NCI-H2081 treated with DMSO at 0.1 percent for 48 hours (cell line): Measurements from ENCODE around the gene TOB1.
"Not testable (repeated sequence)": the region's sequence is repeated elsewhere in the genome, so short reads cannot be mapped to it uniquely, and the experiment has no call there.

Experiments
- DNase-seq: peaks from one replicate; lab custom pipeline; 2025; lab: John Stamatoyannopoulos, UW

Gene TOB1

DNA sequence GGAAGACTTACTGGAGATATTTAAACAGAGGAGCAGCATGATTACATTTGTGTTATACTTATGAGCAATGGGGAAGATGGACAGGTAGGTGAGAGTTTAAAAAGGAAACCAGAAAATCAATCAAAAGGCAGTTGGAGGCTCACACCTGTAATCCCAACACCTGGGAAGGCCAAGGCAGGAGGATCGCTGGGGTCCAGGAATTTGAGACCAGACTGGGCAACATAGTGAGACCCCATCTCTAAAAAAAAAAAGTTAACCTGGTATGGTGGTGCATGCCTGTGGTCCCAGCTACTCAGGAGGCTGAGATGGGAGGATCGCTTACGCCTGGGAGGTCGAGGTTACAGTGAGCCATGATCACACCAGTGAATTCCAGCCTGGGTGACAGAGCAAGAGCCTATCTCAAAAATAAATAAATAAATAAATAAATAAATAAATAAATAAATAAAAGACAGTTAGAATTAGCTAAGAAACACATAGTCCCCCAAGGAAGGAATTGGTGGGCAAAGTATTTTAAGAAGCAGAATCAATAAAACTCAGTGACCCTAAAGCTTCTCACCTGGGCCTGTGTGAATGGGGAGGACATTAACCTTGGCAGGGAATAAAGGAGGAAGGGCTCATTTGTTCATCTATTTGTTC lies 32.3 kb upstream of the TOB1 start:
- no peak for DNase-seq

DNA sequence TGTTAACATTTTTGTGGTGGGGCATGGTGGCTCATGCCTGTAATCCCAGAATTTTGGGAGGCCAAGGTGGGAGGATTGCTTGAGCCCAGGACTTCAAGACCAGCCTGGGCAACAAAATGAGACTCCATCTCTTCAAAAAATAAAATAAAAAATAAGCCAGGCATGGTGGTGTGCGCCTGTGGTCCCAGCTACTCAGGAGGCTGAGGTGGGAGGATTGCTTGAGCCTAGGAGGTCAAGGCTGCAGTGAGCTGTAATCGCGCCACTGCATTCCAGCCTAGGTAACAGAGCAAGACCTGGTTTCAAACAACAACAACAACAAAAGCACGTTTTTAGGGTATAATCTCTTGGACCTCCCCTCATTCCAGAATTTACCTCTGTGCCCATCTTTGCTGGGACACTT lies 28.4 kb upstream of the TOB1 start:
- not testable (repeated sequence) for DNase-seq

DNA sequence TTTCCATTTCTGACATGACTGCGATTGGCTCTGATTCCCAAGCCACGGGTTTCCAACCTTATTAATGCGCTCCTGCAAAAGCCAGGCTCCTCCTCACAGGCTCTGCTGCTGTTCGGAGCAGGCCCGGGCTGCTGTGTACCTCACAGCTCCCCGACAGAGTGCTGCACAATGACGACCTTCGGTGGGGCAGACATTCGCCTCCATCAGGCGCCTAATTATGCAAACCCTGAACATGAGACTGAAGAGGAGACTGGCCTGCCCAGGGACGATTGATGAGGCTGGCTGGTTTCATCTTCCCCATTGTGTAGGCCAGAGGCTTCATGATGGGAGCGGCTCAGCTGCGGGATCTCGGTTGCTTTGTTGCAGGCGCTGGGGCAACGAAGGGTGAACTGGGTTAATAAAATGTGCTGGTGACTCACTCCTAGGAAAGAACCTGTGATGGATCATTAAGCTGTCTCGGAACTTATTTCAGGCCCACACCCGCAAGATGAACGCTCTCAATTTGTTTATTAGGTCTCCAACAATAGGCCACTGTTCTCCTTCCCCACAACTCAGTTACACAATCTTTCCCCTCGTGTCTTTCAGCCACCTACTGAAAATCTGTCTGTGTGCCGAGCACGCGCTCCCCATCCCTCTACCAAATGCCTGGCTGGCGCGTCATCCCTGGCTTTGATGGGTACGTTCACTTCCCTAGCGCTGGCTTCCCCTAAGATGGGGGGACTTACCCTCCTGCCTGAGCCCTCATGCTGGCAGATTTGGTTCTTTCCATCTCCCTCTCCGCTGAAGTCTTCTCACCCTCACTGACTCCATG lies 27.2 kb upstream of the TOB1 start:
- DNase-seq, result no peak

DNA sequence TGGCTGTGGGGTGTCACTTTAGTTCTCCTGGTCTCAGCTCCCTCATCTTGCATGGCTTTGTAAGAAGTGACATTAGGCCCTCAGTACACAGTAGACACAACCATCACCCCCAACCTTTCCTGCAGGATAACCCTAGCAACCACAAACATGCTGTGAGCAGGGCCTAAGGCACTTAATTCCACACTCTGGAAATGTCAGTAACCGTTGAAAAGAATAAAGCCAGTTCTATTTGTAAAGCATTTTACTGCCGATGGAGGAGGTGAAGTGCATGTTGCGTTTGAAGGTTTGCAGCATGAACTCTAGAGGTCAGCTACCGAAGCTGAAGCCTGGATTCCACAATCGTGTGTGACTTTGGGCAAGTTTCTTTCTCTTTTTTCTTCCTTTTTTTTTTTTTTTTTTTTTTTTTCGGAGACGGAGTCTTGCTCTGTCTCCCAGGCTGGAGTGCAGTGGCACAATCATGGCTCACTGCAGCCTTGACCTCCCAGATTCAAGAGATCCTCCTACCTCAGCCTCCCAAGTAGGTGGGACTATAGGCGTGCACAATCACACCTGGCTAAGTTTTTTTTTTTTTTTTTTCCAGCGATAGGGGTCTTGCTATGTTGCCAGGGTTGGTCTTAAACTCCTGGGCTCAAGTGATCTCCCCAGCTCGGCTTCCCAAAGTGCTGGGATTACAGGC lies 26.1 kb upstream of the TOB1 start:
- DNase-seq, result no peak

DNA sequence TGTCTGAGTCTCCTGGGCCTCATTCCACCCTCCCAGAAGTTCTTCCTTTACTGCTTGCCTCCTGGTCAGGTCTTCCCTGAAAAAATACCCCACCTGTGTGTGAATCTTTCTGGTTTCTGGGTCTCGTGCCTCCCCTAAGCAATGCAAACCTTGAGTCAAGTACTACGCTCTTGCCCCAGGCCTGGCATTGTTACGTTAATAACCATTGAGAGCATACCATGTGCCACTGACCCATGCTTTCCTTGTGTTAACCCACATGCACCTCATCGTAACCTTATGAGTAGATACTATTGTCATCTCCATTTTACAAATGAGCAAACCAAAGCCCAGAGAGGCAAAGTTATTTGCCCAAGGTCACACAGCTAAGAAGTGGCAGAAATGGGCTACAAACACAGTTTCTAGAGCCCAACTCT lies 25.4 kb upstream of the TOB1 start:
- no peak for DNase-seq

DNA sequence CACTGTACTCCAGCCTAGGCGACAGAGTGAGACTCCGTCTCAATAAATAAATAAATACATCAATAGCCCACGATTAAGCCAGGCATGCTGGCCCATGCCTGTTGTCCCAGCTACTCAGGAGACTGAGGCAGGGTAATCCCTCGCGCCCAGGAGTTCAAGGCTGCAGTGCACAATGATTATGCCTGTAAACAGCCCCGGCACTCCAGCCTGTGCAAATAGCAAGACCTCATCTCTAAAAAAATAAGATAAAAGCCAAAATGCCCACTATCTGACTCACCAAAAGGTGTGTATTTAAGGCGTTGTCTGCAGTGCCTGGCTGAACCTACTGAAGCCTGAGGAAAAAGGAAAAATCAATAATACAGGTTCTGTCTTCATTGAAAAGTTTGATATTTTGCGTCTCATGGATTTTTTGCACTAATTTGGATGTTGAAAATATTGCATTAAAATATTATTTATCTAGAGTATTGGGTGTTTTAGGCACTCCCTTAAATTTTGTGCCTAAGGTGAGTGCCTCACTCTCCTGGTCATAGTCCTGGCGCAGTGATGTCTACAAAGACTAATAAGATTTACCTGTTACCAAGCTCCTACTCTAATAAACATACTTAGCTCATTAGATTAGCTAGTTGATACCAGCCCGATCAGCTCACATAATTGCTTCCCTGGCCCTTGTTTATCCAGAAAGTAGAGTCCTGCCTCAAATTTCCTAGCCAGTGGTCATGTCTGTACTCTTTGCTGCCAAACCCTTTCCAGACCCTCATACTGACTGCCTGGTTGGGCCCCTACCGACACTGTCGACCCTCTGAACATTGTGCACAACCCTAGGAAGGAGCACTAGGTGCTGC lies 24.7 kb upstream of the TOB1 start:
- no peak for DNase-seq

DNA sequence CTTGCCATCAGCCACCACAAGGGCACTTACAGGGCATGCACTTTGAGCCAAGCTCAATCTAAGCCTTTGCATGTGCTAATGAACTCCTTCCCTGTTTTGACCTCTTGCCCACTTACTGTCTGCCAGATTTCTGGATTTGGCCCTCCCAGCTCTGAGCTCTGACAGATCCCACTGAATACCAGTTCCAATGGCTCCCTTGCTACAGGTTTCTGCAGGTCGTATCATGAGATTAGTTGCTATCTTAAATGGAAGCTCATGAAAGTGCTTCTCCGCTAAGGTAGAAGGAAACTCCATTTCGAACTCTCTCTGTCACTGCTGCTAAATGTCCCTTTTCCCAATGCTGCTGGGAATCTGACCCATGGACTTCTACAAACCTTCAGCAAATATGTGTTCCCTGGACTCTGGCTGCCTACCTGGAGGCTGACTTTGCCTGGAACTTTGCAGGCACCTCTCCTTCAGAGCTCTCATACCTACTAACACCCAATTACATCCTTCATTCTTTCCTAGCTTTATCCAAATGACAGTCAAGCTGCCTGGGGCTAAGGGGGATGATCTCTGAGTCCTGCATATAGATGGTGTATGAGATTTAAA lies 23.5 kb upstream of the TOB1 start:
- no peak for DNase-seq

DNA sequence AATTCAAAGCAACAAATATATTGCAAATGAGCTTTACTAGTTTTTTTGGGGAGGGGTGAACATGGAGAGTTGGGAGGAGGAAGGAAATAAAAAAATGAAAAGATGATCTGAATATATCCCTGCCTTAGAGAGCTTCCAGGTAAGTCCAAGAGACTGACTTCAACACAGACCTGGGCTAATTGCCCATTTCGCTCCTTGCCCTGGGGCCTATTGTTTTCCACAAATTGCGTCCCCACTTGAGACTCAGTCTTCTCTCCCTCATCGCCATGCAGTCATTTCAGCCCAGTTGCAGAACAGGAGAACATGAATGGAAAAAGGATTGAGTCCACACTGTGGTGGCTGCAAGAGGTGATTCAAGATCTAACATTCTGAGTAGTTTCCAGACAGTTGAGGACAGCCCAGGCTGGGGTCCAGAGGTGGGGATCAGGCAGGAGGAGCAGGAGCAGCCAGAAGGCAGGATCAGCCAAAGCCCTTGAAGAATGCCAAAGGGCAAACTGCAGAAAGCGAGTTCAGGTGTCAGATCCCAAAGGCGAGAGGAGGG lies 21.6 kb upstream of the TOB1 start:
- no peak for DNase-seq

DNA sequence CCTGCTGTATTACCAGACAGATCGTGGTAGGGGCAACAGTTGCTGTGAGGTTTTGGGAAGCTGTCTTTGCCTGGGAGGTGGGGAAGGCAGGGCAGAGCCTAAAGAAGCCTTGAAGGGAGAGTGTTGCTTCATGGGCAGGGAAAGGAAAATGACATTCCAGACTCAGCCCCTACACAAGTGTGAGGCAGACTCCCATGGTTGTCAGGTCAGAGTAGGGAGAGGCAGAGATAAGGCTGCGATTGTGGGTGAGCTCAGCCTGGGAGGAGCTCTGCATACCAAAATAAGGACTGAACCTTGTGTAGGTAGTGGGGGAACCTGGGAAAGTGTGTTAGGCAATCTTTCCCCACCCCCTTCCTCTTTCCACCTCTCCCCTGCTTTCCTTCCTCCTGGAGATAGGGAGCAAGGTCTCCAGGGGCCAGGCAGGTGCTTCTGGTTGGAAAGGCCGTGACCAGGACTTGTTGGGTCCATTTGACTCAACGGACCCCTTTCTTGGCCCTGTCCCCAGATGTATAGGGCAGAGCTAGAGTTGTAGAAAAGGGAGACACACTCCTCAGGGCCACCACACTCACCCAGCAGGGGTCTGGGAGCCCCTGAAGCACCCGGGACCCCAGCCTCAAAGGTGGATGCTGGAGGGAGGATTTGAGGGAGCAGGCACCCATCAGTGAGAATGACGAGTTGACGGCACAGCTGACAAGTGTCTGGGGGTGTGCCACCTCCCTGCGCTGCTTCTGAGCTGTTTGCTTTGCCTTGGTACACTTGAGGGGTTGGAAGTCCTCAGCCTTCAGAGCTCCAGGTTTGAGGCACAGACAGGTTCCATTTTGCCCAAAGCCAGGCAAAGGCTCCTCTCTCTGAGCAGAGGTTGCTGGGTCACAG lies 18.5 kb upstream of the TOB1 start:
- DNase-seq, result no peak

DNA sequence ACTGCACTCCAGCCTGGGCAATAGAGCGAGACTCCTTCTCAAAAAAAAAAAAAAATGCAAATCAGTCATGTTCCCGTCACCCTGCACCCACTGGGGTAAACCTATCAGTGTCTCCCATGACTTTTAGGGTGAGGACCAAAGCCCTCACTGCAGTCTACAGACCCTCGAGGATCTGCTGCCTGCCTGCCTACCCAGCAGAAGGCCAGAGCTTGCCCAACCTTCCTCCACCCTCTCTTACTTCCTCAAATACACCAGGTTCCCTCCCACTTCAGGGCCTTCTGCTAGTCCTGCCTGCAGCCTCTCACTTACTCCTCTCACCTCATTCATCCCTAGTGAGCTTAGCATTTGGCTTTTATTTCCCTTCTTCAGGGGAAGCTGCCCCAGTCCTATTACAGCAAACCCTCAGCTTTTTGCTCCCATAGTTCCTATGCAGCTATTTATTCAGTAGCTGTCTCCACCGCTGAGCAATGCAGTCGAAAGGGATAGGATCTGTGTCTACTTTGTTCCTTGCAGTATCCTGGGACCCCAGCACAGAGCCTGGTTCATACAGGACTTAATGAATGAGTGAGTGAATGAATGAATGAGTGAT lies 17.8 kb upstream of the TOB1 start:
- DNase-seq, result no peak

DNA sequence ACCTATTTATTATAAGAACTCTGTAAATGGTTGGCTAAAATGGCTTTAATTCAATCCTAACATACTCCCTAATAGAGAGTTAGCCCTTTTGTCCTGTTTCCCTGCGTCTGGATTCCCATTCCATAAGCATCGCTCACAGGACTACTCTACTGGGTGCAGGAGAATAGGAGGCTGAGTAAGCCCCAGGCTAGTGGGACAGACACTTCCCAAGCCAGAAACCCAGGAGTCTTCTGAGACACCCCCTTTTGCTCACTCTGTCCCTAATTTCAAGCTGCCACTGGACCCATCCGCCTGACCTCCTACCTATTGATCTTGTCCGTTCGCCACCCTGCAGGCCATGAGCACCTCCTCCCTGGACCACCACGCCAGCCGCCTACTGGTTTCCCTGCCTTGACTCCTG lies 16.7 kb upstream of the TOB1 start:
- DNase-seq, result no peak

DNA sequence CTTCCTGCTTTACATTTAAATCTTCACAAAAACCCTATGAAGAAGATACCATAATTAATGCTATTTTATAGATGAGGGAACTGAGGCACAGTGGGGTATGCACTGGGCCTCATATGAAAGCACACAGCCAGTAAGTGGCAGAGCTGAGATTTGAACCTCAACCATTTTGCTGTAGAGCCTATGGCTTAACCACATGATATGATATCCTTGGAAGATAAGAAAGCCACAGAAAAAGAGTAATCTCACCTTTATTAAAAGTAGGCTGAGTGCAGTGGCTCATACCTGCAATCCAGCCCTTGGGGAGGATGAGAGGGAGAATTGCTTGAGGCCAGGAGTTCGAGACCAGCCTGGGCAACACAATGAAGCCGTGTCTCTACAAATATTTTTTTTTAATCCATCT lies 15.0 kb upstream of the TOB1 start:
- DNase-seq, result no peak

DNA sequence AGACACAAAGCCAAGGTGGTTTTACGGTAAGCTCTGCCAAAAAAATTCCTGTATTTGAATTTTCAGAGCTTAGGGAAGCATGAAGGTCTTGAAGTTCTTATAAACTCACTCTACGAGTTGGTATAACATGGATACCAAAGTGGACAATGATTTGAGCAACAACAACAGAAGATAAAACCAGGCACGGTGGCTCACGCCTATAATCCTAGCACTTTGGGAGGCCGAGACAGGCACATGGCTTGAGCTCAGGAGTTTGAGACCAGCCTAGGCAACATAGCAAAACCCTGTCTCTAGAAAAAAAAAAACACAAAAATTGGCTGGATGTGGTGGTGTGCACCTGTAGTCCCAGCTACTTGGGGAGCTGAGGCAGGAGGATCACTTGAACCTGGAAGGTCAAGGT lies 12.9 kb upstream of the TOB1 start:
- no peak for DNase-seq

DNA sequence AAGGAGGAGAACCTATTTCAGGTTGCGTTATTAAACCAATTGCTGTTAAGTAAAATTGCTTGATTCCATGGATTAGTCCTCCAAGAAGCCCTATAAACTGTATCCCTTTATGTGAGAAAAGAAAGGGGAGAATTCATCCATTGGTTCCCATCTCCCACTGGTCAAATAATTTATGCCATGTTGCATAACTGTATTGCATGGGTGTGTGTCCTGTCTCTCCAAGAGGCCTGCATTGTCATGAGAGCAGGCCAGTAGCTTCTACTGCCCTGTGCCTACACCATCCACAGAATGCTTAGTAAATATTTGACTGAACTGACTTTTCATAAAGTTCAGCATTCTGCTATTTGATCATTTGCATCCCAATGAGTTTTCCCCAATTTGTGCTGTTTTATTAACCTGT lies 11.7 kb upstream of the TOB1 start:
- DNase-seq, result no peak

DNA sequence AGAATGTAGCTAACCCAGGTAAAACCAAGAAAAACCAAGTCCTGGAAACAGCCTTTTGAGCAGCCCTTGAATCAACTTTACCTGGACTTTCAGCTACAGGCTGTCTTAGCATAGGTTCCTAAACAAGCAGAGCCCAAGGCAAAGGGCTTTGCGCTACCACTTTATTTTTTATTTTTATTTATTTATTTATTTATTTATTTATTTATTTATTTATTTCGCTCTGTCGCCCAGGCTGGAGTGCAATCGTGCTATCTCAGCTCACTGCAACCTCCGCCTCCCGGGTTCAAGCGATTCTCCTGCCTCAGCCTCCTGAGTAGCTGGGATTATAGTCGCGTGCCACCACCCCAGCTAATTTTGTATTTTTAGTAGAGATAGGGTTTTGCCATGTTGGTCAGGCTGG lies 10.9 kb upstream of the TOB1 start:
- not testable (repeated sequence) for DNase-seq

DNA sequence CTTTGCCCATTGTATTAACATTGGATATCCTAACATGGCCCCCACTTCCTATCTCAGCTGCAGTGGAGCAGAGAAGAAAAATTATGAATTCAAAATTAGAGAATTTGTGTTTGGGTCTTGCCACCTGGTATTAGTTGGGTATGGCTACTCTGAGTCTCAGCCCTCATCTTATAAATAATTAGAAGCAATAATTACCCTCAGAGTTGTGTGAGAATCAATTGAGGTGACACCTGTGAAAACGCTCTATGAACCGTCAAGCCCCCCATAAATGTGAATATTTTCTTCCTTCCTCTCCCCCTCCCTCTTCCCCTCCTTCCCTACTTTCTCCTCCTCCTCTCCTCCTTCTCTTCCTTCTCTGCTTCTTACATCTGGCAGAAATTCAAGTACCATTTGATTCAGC lies 8.9 kb upstream of the TOB1 start:
- no peak for DNase-seq

DNA sequence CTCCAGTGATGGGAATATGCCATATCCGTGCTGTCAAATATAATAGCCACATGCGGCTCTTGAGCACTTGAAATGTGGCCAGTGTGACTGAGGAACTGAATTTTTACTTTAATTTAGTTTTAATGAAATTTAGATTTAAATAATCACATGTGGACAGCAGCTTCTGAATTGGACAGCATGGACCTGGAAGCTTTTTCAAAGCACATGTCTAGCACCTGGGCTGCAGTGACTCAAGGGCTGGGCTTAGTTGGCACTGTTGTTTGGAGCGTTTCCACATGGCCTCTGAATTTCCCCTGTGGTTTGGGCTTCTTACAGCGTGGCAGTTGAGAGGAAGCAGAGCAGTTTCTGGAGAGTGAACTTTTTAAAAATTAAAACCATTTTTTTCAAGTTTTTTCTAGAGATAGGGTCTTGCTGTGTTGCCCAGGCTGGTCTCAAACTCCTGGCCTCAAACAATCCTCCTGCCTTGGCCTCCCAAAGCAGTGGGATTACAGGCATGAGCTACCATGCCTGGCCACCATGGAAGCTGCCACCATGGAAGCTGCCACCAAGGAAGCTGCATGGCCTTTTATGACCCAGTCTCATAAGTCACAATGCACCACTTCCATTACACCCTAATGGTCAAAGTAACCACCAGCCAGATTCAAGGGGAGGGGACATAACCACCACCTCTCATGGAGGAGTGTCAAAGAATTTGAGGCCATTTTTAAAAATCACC lies 6.7 kb upstream of the TOB1 start:
- DNase-seq, result no peak

DNA sequence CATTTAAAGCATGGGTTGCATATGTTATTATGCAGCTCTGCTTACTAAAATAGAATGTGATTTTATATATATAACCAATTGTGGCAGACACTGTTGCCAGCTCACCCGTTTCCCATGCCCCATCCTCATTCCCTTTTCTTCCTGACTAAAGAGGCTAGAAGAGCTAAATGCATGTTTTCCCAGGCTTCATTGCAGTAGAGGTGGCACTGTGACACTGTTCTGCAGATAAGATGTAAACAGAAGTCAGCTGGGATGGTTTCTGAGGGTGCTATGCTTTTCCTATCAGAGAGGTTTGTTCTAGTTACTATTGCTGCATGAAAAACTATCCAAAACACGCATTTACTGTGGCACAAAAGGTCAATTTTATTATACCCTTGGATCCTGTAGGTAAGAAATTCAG lies 5.7 kb upstream of the TOB1 start:
- no peak for DNase-seq

DNA sequence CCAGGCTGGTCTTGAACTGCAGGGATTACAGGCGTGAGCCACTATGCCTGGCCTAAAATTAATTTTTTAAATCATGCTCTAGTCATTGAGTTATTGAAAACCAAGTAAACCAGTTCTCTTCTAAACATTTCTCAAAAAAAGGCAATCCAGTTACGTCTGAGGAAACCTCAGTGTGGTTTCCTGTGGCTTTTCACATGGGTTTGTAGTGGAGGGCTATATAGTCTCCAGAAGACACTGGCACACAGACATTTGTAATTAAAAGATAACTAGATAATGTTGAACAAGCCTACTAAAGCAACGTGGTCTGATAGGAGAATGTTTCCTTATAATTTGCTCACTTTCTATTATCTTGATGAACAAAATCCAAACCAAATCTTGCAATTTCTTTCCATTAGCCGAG lies 5.2 kb upstream of the TOB1 start:
- DNase-seq, result no peak

DNA sequence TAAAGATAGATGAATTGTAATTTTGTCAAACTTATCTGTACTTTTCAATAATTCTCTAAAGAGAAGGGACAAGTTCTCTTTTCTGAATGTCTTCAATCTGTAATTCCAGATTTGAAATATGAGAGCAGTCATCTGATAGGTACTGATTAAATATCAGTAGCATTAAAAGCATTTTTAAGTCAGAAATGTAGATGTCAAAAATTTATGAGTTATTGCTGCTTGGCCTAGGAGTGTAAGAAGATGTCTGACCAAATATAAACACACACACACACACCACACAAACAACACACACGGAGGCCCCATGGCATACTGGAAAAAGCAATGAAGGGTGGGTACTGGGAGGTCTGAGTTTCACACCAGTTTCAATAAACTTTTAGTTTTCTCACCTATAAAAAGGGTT lies 2.4 kb upstream of the TOB1 start:
- DNase-seq, result no peak
